GM18873 (cell line): ENCODE data around the gene NAPG.
"Not testable (repeated sequence)": the region's sequence is repeated elsewhere in the genome, so short reads cannot be mapped to it uniquely, and the experiment has no call there.

Source experiments
- ATAC-seq: cut with Tn5 transposase; IDR thresholded peaks from one replicate; pipeline ENCODE4 v1.9.1; 2021; ENCODE audit warnings: mild to moderate bottlenecking, moderate library complexity, moderate number of reproducible peaks; ENCODE audit not compliant: unreplicated experiment, low FRiP score

The NAPG gene

DNA sequence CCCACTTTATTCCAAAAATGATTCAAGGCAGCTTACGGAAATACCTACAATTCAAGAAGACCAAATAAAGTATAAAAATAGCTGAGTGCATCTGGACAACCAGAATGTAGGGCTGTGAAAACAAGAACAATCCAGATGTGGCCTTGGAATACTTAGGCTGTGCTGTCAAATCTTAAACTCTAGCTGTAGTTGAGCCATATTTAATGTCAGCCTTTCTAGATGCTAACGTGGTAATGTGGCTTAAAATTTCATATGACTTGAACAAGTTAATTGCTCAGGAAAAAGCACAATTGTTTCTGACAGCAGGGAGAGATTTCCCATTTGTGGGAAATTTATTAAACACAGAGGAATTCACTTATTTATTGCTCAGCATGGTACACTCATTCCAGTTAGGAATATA lies 14.6 kb upstream of the NAPG start:
- ATAC-seq = no peak

DNA sequence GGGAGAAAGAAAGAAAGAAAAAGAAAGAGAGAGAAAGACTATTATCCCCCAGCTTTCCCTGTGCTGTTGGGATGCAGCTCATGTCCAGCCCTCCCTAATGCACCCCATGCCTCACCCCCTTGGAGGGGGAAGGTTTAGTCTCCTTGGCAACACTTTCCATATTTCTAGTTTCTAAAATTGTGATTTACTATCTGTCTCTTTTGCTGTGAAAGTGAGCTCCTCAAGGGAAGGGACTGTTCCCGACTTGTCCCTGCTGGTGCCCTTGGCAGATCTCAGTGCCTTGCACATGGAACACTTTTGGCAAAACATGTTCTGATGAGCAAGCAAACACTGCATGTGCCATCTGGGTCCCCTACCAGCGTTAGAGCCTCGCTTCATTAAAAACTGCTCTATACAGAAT lies 11.7 kb upstream of the NAPG start:
- no peak for ATAC-seq

DNA sequence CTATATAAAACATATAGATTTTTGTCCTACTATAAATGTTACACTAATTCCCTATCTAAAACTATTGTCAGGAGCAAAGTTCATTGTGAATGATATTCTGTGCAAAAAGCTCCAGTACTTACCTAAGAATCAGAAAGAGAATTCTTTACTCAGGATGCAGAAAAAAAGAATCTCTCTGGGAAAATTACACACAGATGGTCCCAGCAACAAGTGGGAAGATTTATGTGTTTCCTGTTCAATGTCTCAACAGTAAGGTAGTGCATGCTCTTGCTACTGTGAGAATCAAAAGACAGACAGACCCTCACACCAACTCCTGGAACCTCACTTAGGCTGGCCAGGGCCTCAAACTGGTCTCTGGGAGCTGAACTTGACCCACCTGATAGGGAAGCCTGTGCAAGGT lies 11.2 kb upstream of the NAPG start:
- ATAC-seq = no peak

DNA sequence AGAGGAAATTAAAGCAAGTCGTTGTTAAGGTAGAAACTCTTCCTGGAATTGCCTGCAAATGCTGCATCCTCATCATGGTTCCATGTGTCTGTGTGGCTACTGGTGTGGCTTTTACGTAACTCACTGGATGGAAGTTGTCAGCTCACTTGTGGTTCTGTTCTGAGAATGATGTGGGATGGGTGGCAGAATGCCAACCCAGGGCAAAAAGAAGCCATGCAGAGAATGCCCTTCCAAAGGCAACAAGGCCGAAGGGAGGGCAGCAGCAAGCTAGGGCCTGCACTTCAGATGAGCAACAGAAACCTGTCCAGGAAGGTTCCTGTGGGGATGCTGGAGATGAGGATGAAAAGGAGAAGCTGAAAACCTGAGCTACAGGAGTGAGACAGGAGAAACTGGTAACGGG lies 10.4 kb upstream of the NAPG start:
- ATAC-seq = no peak

DNA sequence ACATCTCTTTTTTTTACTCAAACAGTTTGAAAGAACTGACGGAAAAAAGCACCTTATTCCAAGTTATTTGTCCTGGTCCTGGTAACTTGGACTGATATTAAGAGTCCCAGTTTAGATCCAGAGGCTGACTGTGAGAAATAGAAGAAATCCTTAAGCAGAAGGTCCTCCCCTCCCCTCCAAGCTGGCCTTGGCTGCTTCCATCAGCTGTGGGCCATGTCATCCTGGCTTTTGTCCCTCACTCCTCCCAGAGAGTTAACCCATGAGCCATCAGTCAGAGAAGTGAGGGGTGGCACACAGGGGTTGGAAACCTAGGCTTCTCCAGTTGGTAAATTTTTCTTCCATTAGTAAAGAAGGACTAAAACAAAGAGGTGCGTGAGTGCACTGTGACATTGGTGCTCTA lies 9.7 kb upstream of the NAPG start:
- ATAC-seq = no peak

DNA sequence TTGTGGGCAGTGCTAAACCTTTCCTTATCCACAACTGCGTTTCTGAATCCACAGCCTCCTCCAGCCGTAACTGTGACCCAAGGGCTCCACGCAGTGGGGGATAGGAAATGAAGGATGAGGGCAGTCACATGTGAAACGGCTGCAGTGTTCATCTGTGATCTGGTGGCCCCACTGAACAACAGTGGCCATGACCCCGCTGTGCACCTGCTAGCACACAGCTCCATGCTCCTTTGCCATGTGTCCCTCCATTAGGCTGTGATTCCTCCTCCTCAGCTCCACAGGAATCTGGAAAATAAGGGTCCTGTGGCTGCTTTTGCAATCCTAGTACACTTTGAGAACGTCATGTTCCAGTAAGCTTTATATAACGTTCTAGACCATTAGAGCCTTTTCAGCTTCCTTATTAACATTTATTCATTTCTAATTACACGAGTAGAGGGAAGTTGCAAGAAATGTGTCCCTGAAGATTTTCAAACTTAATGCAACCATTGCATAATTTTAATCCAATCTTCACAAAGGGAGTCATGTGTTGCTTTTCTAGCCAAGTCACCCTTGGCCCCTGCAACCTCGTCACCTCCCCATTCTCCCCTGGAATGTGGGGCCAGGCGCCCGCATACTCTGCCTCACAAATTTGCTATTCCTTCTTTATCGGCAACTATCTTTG lies 7.1 kb upstream of the NAPG start:
- no peak for ATAC-seq

DNA sequence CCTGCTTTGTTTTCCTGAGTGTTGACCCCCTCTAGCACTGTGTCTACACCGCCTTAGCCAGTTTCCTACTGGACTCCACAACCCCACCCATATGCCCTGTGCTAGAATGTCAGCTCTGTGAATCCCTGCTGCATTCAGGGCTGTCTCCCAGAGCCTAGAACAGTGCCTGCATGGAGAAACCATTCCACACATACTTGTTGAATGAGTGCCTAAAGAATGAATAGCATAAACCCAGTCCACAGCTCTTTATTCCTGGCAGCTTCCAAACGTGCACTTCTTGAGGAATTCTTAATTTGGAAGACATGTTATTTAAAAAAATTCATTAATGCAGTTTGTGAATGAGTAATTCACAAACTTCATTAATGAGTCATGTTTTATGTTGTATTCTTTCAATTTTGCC lies 6.5 kb upstream of the NAPG start:
- ATAC-seq = no peak

DNA sequence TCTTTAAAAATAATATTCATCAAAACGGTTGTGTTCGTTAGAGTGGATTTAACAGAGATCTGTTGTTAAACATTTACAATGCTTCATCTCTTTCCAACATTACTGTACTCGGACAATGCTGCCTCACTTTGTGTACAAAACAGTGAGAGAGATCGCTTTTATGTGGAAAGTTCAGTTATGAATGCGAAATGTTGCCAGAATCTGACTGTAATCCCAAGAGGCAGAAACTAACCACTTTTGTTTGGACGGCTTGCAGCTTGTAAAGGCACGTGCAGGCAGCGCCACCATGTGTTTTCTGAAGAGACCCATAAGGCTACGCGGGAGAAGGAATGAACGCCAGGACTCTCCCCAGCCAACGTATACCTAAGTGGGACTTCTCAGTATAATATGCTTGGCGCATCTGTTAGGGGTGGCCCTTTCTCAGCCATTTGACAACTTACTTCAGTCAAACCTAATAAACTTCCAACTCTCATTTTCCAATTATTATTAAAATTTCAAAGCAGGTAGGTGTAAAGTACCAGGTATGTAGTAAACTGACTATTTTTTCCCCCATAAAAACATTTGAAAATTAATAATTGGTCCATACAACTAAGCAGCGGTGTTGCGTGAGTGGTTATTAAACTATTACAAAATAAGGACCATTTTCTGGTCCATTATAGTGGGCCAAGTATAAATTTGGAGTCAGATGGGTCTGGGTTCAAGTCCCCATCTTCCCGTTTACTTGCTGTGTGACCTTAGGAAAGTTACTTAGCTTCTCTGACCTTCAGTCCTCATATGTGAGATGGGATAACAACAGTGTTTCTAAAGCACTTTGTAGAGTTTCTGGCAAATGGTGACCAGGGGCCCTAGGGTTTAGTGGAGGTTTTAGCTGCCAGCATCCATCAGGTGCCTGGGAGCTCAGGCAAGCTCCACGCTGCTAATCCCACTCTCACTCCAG lies 5.6 kb upstream of the NAPG start:
- peak; percentile 66 for ATAC-seq

DNA sequence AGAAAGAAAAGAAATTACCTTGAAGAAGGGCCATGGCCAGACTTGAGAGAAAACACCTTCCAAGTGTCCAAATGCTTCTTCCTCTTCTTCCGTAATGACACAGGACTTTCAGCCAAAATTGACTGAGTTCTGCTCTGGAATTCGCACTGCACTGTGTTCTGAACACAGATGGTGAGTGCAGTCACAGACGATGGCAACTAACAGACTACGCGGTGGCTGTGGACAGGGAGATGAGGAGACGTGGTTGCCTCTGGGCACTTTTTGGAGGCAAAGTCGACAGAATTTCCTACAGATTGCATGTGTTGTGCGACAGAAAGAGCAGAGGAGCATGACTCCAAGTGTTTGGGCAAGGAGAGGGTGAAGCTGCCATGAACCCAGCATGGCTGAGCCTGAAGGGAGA lies 4.3 kb upstream of the NAPG start:
- no peak for ATAC-seq

DNA sequence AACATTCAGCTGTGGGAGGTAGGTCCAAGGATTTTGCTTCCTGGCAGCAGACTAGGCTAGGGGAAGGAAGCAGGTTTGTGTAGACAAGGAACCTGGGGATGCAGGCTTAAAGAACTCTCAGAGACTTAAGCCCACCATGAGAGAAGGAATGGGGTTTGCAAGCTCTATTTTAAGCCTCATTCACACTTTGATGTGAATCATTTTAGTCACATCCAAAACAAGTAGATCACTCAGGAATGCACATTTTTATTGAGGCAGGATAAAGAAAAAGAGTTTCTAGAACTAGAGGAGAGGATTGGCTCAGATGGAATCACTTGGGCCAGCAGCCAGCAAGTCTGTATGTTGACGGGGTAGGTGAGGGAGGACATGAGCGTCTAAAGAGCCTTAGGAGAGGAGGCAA lies 3.3 kb upstream of the NAPG start:
- no peak for ATAC-seq

DNA sequence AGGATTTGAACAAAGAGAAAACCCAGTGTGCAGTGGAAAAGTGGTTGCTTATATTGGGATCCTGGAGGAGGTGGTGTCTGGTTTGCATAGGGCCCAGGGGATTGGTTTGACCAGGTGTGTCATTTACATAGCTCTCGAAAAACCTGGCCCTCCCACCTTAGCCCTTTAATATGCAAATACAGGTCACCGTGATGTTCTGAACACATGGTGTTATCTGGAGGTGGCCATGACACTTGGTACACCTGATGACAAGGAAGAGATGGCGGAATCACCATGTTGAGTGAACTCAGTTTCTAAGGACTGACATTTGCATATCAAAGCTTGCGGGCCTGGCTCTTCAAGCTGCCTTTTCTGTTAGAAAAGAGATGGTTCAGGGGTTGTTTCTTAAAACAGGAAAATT lies 2.3 kb upstream of the NAPG start:
- no peak for ATAC-seq

DNA sequence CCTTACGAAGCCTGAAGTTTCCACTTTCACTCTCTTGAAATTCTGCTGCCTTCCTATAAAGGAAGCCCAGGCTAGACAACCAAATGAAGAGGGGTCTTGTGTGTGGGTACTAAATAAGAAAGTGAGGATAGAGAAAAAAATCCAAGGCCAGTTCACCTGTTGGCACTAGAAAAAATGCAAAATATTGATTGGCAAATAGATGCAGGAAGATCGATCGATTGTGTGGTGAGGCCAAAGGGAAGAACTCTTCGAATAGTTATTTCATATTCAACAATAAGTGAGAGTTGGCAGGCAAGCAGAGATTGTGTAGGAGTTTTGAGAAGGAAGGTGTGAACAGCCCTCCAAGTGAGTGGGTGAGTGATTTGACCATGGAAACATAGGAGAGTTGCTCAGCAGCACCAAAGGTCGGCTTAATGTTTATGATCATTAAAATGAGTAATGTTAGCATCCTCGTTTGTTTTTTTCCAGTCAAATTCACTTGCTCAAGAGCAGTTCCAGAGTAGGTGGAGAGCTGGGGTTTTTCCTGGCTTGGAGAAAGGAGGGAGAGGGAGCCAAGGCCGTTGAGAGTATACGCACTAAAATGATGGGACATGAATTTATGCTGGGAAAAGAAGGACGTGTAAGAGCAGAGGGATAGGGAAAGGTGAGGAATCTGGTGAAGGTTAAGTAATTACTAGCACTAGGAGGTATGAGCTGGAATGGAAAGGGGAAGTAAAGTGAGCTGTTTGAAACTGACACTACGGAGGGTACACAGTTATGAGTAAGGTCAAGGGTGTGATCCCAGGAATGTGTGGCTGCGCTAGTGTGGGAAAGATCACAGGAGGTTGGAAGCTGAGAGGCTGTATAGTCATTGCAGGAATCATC lies 1.1 kb upstream of the NAPG start:
- no peak for ATAC-seq

DNA sequence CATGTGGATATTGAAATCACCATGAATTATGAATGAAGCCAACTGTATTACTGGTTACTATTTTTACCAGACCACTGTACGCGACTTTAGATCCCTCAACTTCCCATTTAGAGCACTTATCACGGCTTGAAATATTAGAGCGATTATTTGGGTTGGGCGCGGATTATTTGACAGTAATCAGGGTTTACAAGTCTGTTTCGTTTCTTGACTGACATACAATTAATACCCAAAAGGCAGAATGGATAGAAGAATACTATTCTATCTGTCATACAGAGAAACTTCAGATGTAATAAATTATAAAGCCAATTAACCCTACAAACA lies 496 bp upstream of the NAPG start:
- no peak for ATAC-seq

DNA sequence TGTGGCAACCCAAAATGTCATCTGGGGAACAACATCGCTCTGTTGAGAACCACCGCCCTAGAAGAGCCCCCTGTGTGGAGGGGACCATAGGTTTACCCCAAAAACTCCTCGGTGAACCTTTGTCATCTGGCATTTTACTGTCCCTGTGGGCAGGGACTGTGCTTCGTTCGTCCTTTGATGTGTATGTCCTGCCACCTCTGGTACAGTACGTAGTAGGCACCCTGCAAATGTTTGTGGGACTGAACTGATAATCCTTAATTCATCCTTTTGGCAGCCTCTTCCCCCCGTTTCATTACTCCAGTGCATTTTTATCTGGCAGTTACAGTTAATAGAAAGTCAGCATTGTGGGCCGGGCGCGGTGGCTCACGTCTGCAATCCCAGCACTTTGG lies 728 bp downstream of the NAPG start:
- ATAC-seq = peak; percentile 11

DNA sequence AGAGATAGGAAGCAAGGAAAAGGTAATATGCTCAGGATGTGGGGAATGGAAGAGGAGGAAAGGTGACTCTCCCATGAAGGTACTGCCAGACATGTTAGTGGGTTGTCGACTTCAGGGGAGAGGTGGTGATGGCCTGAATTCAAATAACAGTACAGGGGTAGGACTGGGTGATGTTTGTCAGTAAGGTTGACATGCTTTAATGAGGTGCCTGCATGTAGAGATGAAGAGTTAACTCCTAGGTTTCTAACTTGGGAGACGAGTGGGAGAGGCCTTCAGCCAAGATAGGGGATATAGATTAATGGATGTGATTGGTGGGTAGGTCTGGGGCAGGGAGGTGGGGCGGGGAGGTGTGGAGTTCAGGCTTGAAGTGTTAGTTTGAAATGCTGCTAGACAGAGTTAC lies 2.6 kb downstream of the NAPG start:
- ATAC-seq = no peak

DNA sequence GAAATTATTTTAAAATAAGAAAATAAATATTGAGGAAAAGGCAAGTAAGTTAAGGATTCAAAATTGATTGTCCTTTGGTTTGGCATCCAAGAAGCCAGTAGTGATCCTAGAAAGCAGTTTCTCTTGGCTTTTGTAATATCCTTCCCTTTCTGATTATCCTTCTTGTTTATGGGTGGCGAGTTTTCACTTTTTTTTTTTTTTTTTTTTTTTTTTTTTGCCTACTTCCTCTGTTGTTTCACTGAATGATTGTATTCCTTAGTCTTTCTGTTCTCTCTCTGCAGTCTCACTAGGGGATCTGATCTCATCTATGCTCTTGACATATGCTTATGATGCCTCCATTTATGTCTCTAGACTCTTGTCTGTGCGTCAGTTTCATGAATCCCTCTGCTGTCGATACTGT lies 4.2 kb downstream of the NAPG start:
- no peak for ATAC-seq

DNA sequence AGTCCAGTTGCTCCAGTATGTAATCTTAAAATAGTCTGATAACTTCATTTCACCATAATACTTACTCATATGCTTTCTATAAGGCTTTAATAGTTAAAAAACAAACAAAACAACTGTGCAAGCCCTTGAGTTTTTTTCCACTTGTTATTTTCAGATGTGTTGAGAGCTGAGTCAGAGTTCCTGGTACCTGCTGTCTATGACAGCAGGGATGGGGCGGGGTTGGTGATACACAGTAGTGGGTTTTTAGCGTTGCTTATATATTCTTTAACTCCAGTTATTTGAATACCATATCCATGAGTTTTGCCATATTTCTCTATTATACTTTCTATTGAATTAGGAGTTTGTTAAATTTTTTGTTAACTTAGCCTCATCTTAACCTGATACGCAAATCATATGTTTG lies 5.0 kb downstream of the NAPG start:
- no peak for ATAC-seq

DNA sequence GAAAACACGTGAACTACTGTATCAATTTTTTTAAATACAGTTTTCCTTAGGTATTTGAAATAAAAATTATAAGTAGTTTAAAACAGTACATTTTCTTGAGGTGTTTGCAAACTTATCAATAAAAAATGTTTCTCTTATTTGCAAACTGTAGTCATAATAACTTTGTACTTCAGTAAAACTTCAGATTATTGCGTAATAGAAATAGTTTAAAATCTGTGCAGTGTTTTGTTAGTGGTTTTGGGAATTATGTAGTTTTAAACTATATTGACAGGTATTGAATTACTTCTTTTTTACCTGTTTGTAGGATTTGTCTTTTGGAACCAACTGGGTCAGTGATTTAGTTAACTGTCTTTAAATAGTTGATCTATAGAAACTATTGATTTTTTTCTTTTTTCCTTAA lies 7.3 kb downstream of the NAPG start:
- no peak for ATAC-seq

DNA sequence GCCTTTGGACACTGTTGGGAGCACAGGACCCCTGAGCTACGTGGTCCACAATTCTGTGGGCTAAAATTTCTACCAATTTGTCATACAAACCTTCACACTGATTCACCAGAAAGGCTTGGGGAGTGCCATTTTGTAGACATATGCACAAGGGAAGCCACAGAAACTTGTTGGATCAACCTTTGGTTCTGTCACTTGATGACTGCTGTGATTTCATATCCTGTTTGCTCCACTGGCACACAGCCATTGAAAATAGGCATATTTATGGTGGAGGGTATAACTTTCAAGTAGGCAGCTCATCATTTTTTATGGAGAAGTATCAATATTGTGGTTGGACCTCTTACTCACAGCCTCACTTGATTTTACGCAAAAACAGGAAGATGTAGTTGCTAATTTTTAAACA lies 10.5 kb downstream of the NAPG start:
- ATAC-seq = no peak

DNA sequence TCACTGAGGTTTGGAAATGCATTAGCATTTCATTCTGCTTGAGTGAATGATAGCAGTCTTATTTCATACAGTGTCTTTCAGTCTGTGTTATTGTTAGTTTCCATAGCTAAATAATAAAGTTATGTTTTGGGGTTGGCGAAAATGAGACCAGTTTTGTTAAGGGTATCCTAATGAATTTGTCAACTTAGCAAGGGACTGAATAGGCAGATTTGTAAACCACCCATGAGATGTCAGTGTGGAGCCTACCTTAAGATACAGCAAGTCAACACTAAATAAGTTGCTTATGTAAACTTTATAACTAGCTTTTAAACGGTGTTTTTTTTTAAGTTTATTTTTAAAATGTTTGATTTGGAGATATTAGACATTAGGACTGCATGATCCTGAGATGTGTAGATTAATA lies 11.9 kb downstream of the NAPG start:
- no peak for ATAC-seq

DNA sequence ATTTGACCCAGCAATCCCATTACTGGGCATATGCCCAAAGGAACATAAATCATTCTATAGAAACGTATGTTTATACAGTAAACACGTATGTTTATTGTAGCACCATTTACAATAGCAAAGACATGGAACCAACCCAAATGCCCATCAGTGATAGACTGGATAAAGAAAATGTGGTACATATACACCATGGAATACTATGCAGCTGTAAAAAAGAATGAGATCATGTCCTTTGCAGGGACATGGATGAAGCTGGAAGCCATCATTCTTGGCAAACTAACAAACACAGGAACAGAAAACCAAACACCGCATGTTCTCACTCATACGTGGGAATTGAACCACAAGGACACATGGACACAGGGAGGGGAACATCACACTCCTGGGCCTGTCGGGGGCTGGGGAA lies 13.3 kb downstream of the NAPG start:
- ATAC-seq = not testable (repeated sequence)
